SK-N-SH (cell line): ENCODE measurements around the gene ACOT9. TPM values are rescaled to one million over a fixed set of nuclear protein-coding genes. Genes with fewer than 3 reads are reported as not detected.

Experiments used
- CTCF ChIA-PET: fragments of 300-600, 350-600 bp; formaldehyde crosslinking; extraction: SDS; loops from one replicate; lab custom pipeline; 2021; lab: Yijun Ruan, JAX
- POLR2A ChIA-PET: fragments of 350-600 bp; sonication (Branson Sonifier 250); formaldehyde crosslinking; extraction: SDS; loops from one replicate; lab custom pipeline; 2020; ENCODE audit warnings: antibody characterized with exemption, inconsistent platforms; lab: Yijun Ruan, JAX
- DNase-seq: peaks from one replicate; pipeline ENCODE4 v3.0.0; 2012
- H2AFZ ChIP-seq: fragments of 200-600 bp; sonication (generic); 2 replicates; pipeline ENCODE4 v1.8.1; 2016; ENCODE audit warnings: antibody characterized with exemption, mild to moderate bottlenecking, low read depth
- H3F3A ChIP-seq: fragments of 200-600 bp; sonication (generic); replicated peaks from 2 replicates; pipeline ENCODE3; 2016; ENCODE audit warnings: antibody characterized with exemption, mild to moderate bottlenecking; ENCODE audit not compliant: insufficient read depth
- H3K27ac ChIP-seq, 2 experiments: fragments of 200-500 bp in 1 of 2; fragments of 200-600 bp in 1 of 2; sonication (Bioruptor generic) in 1 of 2; sonication (generic), shearing (Covaris generic) in 1 of 2; 2 replicates each; pipeline versions ENCODE4 v1.5.1 to v1.6.1; 2014 to 2016; ENCODE audit warnings: low read depth in 2 of 2, inconsistent platforms in 1 of 2, low read length in 1 of 2, mild to moderate bottlenecking in 1 of 2, mixed read lengths in 1 of 2
- H3K27me3 ChIP-seq: fragments of 200-600 bp; sonication (generic), shearing (Covaris generic); 2 replicates; pipeline ENCODE4 v1.6.1; 2016; ENCODE audit warnings: mixed run types; ENCODE audit not compliant: insufficient read depth
- H3K36me3 ChIP-seq, 2 experiments: fragments of 200-500 bp in 1 of 2; fragments of 200-600 bp in 1 of 2; sonication (Bioruptor generic) in 1 of 2; sonication (generic) in 1 of 2; replicated peaks in 1 of 2; 2 replicates each; pipeline versions ENCODE3 to v1.5.1; 2014 to 2016; ENCODE audit warnings: low read length in 1 of 2, mild to moderate bottlenecking in 1 of 2; ENCODE audit not compliant: insufficient read depth in 2 of 2, control insufficient read depth in 1 of 2
- H3K4me1 ChIP-seq, 2 experiments: fragments of 200-500 bp in 1 of 2; fragments of 200-600 bp in 1 of 2; sonication (Bioruptor generic) in 1 of 2; sonication (generic), shearing (Covaris generic) in 1 of 2; 2 replicates each; pipeline versions ENCODE4 v1.5.1 to v1.6.1; 2014 to 2016; ENCODE audit warnings: low read depth in 1 of 2, low read length in 1 of 2, mixed run types in 1 of 2; ENCODE audit not compliant: insufficient read depth in 2 of 2, control insufficient read depth in 1 of 2
- H3K4me2 ChIP-seq: fragments of 200-600 bp; sonication (generic), shearing (Covaris generic); 2 replicates; pipeline ENCODE4 v1.6.1; 2017; ENCODE audit warnings: mixed run types
- H3K4me3 ChIP-seq, 2 experiments: fragments of 200-500 bp in 1 of 2; fragments of 200-600 bp in 1 of 2; sonication (Bioruptor generic) in 1 of 2; sonication (generic), shearing (Covaris generic) in 1 of 2; 2 replicates each; pipeline versions ENCODE4 v1.5.1 to v1.8.1; 2014 to 2016; ENCODE audit warnings: low read depth in 2 of 2, inconsistent platforms in 1 of 2, low read length in 1 of 2, mild to moderate bottlenecking in 1 of 2, mixed read lengths in 1 of 2, moderate library complexity in 1 of 2
- H3K79me2 ChIP-seq: fragments of 200-600 bp; sonication (generic); 2 replicates; pipeline ENCODE4 v1.8.1; 2017; ENCODE audit warnings: mild to moderate bottlenecking; ENCODE audit not compliant: insufficient read depth
- H3K9ac ChIP-seq: fragments of 200-600 bp; sonication (generic); 2 replicates; pipeline ENCODE4 v1.6.1; 2017; ENCODE audit warnings: mixed run types
- H3K9me2 ChIP-seq: fragments of 200-600 bp; sonication (generic); 2 replicates; pipeline ENCODE4 v1.6.1; 2017; ENCODE audit warnings: mixed run types
- H3K9me3 ChIP-seq: fragments of 200-600 bp; sonication (generic); 2 replicates; pipeline ENCODE4 v1.6.1; 2017; ENCODE audit warnings: mixed run types, mild to moderate bottlenecking, moderate library complexity
- H4K20me1 ChIP-seq: fragments of 200-600 bp; sonication (generic); 2 replicates; pipeline ENCODE4 v1.6.1; 2017; ENCODE audit warnings: mild to moderate bottlenecking, mixed run types; ENCODE audit not compliant: insufficient read depth
- ELF1 ChIP-seq: IDR thresholded peaks from 2 replicates; pipeline ENCODE4 v1.4.0; 2012
- EP300 ChIP-seq, 2 experiments: IDR thresholded peaks; 2 replicates each; pipeline versions ENCODE4 v1.4.0 to v1.6.1; 2012; ENCODE audit warnings: borderline replicate concordance in 1 of 2, low read depth in 1 of 2, low read length in 1 of 2
- FOSL2 ChIP-seq: IDR thresholded peaks from 2 replicates; pipeline ENCODE4 v1.4.0; 2012; ENCODE audit warnings: low read depth, mild to moderate bottlenecking, moderate library complexity, borderline replicate concordance
- FOXM1 ChIP-seq: IDR thresholded peaks from 2 replicates; pipeline ENCODE4 v1.4.0; 2012; ENCODE audit warnings: low read depth, mild to moderate bottlenecking
- GABPA ChIP-seq: IDR thresholded peaks from 2 replicates; pipeline ENCODE4 v1.4.0; 2012; ENCODE audit warnings: low read depth, mild to moderate bottlenecking
- GATA2 ChIP-seq: sonication (generic); formaldehyde crosslinking; IDR thresholded peaks from 2 replicates; pipeline ENCODE4 v1.5.0; 2020; ENCODE audit warnings: mild to moderate bottlenecking, missing genetic modification reagents
- JUND ChIP-seq: IDR thresholded peaks from 2 replicates; pipeline ENCODE4 v1.4.0; 2012
- MEF2A ChIP-seq: IDR thresholded peaks from 2 replicates; pipeline ENCODE4 v1.4.0; 2012; ENCODE audit warnings: low read depth, borderline replicate concordance
- NRF1 ChIP-seq: IDR thresholded peaks from 2 replicates; pipeline ENCODE4 v1.6.1; 2012; ENCODE audit warnings: low read depth, mild to moderate bottlenecking, low read length
- POLR2AphosphoS5 ChIP-seq: IDR thresholded peaks from 2 replicates; pipeline ENCODE4 v1.6.1; 2012; ENCODE audit warnings: low read depth, low read length
- RAD21 ChIP-seq: IDR thresholded peaks from 2 replicates; pipeline ENCODE4 v1.6.1; 2012; ENCODE audit warnings: mild to moderate bottlenecking, low read length
- RFX5 ChIP-seq: IDR thresholded peaks from 2 replicates; pipeline ENCODE4 v1.6.1; 2012; ENCODE audit warnings: mild to moderate bottlenecking, improper control_type of control experiment, low read length
- SMC3 ChIP-seq: IDR thresholded peaks from 2 replicates; pipeline ENCODE4 v1.6.1; 2012; ENCODE audit warnings: low read depth, low read length, improper control_type of control experiment
- TAF1 ChIP-seq: IDR thresholded peaks from 2 replicates; pipeline ENCODE4 v1.6.1; 2012; ENCODE audit warnings: low read depth, mild to moderate bottlenecking, low read length, moderate library complexity, borderline replicate concordance
- TCF12 ChIP-seq: IDR thresholded peaks from 2 replicates; pipeline ENCODE4 v1.4.0; 2012
- WGBS: methylation state at CpG from one replicate; pipeline ENCODE4 v1.1.6; 2017; ENCODE audit warnings: low lambda C conversion rate; 5-methylcytosine and 5-hydroxymethylcytosine counted together
- polyA plus RNA-seq, 3 experiments: library from polyadenylated mRNA; depleted of rRNA; stranded (reverse); fragments of >200 nt; gene quantifications; 2 replicates each; pipeline ENCODE4 v1.2.3, GENCODE V29; 2012
- TF ChIP-seq, protein P1 (sequence below): IDR thresholded peaks from 2 replicates; pipeline ENCODE4 v1.4.0; 2012; ENCODE audit warnings: low read depth
- TF ChIP-seq, protein P2 (sequence below): IDR thresholded peaks from 2 replicates; pipeline ENCODE4 v1.4.0; 2012; ENCODE audit warnings: low read depth, borderline replicate concordance
- TF ChIP-seq, protein P3 (sequence below): IDR thresholded peaks from 2 replicates; pipeline ENCODE4 v1.6.1; 2012; ENCODE audit warnings: mild to moderate bottlenecking, low read depth, low read length, moderate library complexity
- TF ChIP-seq, protein P4 (sequence below): fragments of 150-350 bp; IDR thresholded peaks from 2 replicates; pipeline ENCODE4 v1.6.1; 2017; ENCODE audit warnings: antibody characterized with exemption, low read length, low read depth, borderline replicate concordance
- TF ChIP-seq, protein P5 (sequence below): IDR thresholded peaks from 2 replicates; pipeline ENCODE4; 2012

The ACOT9 gene
- polyA plus RNA-seq, 1 of the 3 experiments (the other 2 are of a cell fraction) = 23.7 TPM

DNA sequence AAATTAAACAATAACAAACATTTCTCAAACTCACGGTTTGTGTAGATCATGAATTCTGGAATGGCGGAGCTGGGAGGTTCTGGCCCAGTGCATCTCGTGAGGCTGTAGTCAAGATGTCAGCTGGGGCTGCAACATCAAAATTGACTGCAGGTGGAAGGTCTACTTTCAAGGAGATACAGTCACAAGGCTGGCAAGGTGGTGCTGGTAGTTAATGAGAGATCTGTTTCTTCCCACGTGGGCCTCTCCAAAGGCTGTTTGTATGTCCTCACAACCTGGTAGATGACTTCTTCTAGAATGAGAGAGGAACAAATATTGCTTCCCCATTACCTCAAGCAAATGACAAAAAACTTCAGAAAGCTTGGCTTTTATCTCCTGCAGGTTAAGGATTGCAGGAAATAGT is 83.7 kb downstream of the ACOT9 start:
- Histone ChIP-seq H3K4me1 (no peaks in the 10 kb centered on the region; a peak in 1 of 4 replicates), H3K27ac (no peak overlapping the region), H3K79me2 (no peaks in the 10 kb centered on the region), H3K36me3 (no peaks in the 10 kb centered on the region), H2AFZ (no peak overlapping the region), H3K4me3 (no peak overlapping the region), H3K4me2 (no peak overlapping the region), H3K9me2 (no peaks in the 10 kb centered on the region), H4K20me1 (no peaks in the 10 kb centered on the region), H3K9ac (no peak overlapping the region), H3K9me3 (no peaks in the 10 kb centered on the region), H3K27me3 (peaks cover 3% of the 10 kb centered on the region; the same call in 1 of the 2 replicates), H3F3A (no peaks in the 10 kb centered on the region)
- DNase-seq = no peak
- CTCF ChIA-PET = no interaction called here
- POLR2A ChIA-PET = no interaction called here
- TF ChIP-seq, protein P1, sequence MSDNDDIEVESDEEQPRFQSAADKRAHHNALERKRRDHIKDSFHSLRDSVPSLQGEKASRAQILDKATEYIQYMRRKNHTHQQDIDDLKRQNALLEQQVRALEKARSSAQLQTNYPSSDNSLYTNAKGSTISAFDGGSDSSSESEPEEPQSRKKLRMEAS = no peak
- TF ChIP-seq FOXM1 (no peak), TAF1 (no peak), GABPA (no peak), RAD21 (no peak), EP300 (IDR thresholded peaks at IDR 0.05; ENCODE audit: borderline replicate concordance in 1 of 2, low read depth in 1 of 2, low read length in 1 of 2) (no peak), ELF1 (no peak), FOSL2 (no peak), TCF12 (no peak), GATA2 (CRISPR knock-in tag) (no peak), RFX5 (no peak), SMC3 (no peak), NRF1 (no peak), MEF2A (no peak), POLR2AphosphoS5 (no peak), JUND (no peak)
- TF ChIP-seq, protein P2, sequence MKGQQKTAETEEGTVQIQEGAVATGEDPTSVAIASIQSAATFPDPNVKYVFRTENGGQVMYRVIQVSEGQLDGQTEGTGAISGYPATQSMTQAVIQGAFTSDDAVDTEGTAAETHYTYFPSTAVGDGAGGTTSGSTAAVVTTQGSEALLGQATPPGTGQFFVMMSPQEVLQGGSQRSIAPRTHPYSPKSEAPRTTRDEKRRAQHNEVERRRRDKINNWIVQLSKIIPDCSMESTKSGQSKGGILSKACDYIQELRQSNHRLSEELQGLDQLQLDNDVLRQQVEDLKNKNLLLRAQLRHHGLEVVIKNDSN = no peak
- TF ChIP-seq, protein P3, sequence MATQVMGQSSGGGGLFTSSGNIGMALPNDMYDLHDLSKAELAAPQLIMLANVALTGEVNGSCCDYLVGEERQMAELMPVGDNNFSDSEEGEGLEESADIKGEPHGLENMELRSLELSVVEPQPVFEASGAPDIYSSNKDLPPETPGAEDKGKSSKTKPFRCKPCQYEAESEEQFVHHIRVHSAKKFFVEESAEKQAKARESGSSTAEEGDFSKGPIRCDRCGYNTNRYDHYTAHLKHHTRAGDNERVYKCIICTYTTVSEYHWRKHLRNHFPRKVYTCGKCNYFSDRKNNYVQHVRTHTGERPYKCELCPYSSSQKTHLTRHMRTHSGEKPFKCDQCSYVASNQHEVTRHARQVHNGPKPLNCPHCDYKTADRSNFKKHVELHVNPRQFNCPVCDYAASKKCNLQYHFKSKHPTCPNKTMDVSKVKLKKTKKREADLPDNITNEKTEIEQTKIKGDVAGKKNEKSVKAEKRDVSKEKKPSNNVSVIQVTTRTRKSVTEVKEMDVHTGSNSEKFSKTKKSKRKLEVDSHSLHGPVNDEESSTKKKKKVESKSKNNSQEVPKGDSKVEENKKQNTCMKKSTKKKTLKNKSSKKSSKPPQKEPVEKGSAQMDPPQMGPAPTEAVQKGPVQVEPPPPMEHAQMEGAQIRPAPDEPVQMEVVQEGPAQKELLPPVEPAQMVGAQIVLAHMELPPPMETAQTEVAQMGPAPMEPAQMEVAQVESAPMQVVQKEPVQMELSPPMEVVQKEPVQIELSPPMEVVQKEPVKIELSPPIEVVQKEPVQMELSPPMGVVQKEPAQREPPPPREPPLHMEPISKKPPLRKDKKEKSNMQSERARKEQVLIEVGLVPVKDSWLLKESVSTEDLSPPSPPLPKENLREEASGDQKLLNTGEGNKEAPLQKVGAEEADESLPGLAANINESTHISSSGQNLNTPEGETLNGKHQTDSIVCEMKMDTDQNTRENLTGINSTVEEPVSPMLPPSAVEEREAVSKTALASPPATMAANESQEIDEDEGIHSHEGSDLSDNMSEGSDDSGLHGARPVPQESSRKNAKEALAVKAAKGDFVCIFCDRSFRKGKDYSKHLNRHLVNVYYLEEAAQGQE = no peak
- TF ChIP-seq, protein P4, sequence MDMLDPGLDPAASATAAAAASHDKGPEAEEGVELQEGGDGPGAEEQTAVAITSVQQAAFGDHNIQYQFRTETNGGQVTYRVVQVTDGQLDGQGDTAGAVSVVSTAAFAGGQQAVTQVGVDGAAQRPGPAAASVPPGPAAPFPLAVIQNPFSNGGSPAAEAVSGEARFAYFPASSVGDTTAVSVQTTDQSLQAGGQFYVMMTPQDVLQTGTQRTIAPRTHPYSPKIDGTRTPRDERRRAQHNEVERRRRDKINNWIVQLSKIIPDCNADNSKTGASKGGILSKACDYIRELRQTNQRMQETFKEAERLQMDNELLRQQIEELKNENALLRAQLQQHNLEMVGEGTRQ = no peak
- TF ChIP-seq, protein P5, sequence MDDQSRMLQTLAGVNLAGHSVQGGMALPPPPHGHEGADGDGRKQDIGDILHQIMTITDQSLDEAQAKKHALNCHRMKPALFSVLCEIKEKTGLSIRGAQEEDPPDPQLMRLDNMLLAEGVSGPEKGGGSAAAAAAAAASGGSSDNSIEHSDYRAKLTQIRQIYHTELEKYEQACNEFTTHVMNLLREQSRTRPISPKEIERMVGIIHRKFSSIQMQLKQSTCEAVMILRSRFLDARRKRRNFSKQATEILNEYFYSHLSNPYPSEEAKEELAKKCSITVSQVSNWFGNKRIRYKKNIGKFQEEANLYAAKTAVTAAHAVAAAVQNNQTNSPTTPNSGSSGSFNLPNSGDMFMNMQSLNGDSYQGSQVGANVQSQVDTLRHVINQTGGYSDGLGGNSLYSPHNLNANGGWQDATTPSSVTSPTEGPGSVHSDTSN = no peak
- WGBS = 57% methylated on average over 4 of the region's 4 CpGs
